AG09319 (cell line): Measurements from ENCODE around the gene FXYD5.
A peak's percentile ranks its signal among the peaks of the same experiment; 100 is the strongest.
"Not testable (repeated sequence)": the region's sequence is repeated elsewhere in the genome, so short reads cannot be mapped to it uniquely, and the experiment has no call there.

Experiments used
- DNase-seq: peaks from one replicate; pipeline ENCODE4 v3.0.0-alpha.2; 2010; ENCODE audit warnings: low read depth; ENCODE audit errors: extremely low read depth
- TF ChIP-seq, protein P1 (sequence below): IDR thresholded peaks from 2 replicates; pipeline ENCODE4 v1.5.1; 2011; ENCODE audit warnings: low read depth, mild to moderate bottlenecking, inconsistent platforms, low read length, moderate library complexity

Gene FXYD5

DNA sequence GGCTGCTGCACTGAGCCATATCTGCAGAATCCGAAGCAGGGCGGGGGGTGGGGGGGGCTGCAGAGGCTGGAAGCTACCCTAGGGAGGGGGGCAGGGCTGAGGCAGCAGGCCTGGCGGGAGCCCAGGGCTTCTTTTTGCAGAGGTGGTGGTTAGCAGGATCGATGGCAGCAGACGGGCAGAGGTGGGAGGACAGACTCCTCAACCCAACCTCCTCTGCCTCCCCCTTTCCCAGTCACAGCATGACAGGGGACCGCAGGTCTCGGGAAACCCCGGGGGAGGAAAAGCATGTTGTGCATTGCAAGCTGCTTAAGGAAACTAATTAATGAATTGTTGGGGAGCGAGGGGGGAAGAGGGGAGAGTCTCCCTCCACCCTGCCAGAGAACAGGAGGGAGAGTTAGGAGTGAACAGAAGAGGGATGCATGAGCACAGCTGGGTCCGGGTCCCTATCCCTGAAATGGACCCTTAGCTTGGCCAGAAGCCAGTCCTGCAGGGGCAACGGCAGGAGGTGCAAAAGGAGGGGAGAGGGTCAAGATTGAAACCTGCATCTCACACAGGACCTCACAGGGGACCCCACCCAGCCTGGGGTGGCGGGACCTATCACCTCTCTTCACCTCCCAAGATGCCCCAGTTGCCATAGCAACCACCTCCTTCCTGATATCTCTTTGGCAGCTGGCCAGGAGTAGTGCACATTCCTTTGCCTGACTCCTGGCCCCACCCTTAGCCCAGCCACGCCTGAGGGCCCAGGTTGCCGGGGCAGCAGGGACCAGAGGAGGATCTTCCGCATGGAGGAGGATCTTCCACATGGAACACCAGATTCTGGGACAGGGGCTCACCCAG, 9.7 kb upstream of the FXYD5 start:
- TF ChIP-seq, protein P1, sequence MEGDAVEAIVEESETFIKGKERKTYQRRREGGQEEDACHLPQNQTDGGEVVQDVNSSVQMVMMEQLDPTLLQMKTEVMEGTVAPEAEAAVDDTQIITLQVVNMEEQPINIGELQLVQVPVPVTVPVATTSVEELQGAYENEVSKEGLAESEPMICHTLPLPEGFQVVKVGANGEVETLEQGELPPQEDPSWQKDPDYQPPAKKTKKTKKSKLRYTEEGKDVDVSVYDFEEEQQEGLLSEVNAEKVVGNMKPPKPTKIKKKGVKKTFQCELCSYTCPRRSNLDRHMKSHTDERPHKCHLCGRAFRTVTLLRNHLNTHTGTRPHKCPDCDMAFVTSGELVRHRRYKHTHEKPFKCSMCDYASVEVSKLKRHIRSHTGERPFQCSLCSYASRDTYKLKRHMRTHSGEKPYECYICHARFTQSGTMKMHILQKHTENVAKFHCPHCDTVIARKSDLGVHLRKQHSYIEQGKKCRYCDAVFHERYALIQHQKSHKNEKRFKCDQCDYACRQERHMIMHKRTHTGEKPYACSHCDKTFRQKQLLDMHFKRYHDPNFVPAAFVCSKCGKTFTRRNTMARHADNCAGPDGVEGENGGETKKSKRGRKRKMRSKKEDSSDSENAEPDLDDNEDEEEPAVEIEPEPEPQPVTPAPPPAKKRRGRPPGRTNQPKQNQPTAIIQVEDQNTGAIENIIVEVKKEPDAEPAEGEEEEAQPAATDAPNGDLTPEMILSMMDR: no peak
- DNase-seq: no peak

DNA sequence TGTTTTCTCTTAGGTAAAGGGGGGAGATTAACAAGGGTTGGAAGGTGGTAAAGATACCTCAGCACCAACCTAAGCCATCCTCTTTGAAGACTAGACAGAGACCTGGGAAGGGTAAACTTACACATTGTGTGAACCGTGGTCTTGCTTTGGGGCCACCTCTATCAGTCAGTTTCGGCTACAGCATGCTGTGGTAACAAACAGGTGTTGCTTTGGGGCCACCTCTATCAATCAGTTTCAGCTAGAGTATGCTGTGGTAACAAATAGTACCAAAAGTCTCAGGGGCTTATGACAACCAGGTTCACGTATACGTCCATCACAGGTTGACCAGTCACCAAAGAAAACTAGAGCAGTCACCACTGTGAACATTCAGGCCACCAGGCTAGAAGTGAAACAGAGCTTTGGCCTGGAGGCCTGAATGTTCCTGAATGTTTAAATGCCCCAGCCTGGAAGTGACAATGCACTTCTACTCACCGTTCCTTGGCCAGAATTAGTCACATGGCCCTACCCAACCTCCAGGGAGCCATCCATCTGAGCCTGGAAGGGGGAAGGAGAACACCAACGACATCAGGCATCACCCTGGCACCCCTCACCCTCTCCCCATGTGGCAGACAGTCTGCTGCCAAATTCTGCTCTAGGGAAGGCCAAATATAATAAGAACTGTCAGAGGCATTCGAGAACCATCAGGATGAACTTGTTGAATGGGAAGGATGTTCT, 7.6 kb upstream of the FXYD5 start:
- DNase-seq: no peak
- TF ChIP-seq, protein P1: no peak

DNA sequence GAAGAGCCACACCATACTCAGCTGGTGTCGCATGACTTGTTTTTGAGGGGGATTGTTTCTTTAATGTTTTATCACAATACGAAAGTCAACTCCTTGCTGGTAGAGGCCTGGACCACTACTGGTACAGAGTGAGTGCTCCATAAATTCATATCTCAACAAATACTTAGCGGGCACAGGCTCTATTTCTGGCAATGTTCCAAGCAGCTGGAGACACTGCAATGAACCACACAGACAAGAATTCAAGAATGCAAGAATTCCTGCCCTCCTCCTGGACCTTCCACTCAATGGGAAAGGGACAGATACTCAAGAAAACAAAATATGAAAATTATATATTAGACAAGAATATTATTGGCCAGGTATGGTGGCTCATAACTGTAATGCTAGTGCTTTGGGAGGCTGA, 5.1 kb upstream of the FXYD5 start:
- TF ChIP-seq, protein P1: no peak
- no peak for DNase-seq

DNA sequence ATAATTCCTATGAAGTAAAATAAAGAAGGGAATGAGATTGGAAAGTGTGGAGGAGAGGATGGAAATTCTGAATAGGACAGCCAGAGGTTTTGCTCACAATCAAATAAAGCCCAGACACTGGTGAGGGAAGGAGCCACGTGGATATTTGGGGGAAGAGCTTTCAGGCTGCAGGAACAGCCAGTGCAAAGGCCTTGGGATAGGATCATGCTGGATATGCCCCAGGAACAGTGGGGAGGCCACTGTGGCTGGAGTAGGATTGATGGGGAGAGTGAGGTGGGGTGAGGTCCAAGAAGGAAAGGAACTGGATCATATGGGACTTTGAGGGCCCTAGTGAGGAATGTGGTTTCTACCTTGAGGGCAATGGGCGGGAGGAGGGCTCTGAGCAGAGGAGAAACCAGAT, 4.1 kb upstream of the FXYD5 start:
- DNase-seq: no peak
- TF ChIP-seq, protein P1: no peak

DNA sequence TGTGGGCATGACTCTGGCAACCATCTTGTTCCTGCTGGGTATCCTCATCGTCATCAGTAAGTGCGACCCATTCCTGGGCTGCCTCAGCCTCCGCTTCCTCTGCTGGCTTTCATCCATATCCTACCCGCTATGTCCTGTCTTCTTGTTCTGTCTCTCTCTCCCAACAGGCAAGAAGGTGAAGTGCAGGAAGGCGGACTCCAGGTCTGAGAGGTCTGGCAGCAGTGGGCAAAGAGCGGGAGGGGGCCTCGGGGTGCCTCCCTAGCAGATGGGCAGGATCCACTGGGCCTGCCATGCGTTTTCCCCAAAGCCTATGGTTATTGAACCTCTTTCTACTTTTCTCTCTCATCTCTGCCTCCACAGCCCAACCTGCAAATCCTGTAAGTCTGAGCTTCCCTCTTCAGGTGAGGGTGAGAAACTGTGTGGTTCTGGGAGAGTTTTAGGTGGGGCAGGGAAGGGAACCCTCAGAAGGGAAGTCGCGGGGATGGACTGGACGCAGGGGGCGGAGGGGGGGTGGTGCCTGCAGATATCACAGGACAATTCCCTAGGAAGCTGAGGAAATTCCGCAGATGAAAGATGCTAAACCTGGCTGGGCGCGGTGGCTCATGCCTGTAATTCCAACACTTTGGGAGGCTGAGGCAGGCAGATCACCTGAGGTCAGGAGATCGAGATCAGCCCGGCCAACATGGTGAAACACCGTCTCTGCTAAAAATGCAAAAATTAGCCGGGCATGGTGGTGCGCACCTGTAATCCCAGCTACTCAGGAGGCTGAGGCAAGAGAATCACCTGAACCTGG, 3.1 kb upstream of the FXYD5 start:
- TF ChIP-seq, protein P1: no peak
- DNase-seq: no peak

DNA sequence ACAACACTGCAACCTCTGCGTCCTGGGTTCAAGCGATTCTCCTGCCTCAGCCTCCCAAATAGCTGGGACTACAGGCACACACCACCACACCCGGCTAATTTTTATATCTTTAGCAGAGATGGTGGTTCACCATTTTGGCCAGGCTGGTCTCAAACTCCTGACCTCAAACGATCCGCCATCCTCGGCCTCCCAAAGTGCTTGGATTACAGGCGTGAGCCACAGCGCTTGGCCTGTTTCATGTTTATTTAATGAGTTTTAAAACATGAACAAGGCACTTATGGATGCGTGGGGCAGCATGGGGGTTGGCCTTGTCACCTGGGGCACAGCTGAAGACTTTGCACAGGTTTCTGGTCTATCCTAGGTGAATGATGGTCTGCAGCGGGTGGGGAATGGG, 1.4 kb upstream of the FXYD5 start:
- DNase-seq: not testable (repeated sequence)

DNA sequence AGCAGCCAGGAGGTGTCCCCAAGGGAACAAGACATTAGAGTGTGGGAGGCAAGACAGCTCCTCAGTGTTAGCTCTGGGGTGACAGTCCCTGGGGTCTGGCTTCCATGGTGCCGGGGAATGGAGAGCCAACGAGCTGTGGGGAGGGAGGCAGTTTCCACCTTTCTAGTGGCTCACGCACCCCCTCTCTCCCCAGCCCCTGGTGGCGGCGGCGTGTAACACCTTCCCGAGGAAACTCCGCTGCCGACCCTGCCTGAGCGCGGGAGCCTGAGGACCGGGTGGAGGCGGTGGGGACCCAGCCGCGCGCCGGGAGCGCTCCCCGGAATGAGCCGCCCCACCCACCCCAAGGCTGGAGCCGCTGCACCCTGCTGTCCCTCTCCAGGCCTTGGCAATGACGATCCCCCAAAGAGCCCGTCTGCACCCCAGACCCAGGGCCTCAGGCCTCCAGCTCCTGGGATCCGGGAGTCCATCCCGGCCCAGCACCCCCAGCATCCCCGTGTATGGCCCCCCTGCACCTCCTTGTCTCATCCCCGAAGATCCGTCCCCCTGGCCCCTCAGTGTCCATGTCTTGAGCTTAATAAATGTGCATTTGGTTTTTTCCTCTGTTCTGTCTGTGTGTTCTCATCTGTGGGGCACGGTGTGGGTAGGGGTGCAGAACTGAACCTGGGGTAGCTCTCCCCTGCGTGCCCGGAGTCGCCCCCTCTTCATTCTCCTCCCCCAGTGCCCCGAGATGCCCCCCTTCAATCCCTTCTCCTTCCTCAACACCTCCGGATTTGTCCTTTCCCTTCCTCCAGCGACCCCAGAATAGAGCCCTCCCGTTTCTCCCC, 622 bp upstream of the FXYD5 start:
- DNase-seq: no peak
- TF ChIP-seq, protein P1: peak; percentile 61
